HL-60/S4 treated with phorbol 12-myristate 13-acetate at 8.2 ng/mL for 4 days and 3 days (cell line): ENCODE data around the gene EFNB2.

ENCODE experiments used
- in situ Hi-C: fragments of 300-500 bp; cut with MboI; formaldehyde crosslinking; loops from 2 replicates; pipeline ENCODE4 v1.15.0; 2022; ENCODE audit warnings: low sequenced_read_pairs

The EFNB2 gene

GRCh38 chr13:106535552-106536243 is at the start of gene EFNB2:
TSS of gene EFNB2 (minus strand) at chr13:106535662. CDS start at chr13:106534964, 698 bp downstream.
- in situ Hi-C loops, result loop anchor here (25.0 kb wide), 1 partner anchor 448 kb away; no protein-coding TSS in a partner anchor

- in situ Hi-C loops, result no loop called here
These were observed 45.8 kb upstream of the EFNB2 start for GRCh38 chr13:106581225-106581624.

DNA sequence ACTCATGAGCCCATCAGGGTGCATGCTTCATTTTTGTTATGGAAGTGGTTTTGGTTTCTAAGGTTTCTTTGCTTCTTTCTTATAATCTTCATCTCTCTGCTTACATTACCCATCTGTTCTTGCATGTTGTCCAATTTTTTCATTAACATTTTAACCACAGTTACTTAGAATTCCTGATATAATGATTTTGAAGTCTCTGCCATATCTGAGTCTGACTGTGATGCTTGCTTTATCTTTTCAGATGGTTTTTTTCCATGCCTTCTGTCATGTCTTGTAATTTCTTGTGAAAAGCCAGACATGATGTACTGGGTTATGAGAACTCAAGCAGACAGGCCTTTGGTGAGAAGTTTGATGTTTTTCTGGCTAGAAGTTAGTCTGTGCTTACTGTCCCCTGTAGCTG is 40.4 kb upstream of the EFNB2 start:
- in situ Hi-C loops, result no loop called here

GRCh38 chr13:106573868-106574267 is 38.4 kb upstream of the EFNB2 start:
- in situ Hi-C loops, result no loop called here

GRCh38 chr13:106573284-106573846 is 37.9 kb upstream of the EFNB2 start:
- in situ Hi-C loops, result no loop called here

GRCh38 chr13:106570299-106570852 is 34.9 kb upstream of the EFNB2 start:
- in situ Hi-C loops, result no loop called here

- in situ Hi-C loops, result no loop called here
These were observed 34.0 kb upstream of the EFNB2 start for GRCh38 chr13:106569233-106570095.

GRCh38 chr13:106568299-106569003 is 33.0 kb upstream of the EFNB2 start:
- in situ Hi-C loops, result no loop called here

GRCh38 chr13:106567474-106568298 is 32.2 kb upstream of the EFNB2 start, which contains the start of gene ARGLU1:
TSS of gene ARGLU1 (minus strand) at chr13:106568137. CDS start at chr13:106567919, 218 bp downstream.
- in situ Hi-C loops, result no loop called here

- in situ Hi-C loops, result no loop called here
These were observed 31.4 kb upstream of the EFNB2 start for GRCh38 chr13:106566641-106567473.

DNA sequence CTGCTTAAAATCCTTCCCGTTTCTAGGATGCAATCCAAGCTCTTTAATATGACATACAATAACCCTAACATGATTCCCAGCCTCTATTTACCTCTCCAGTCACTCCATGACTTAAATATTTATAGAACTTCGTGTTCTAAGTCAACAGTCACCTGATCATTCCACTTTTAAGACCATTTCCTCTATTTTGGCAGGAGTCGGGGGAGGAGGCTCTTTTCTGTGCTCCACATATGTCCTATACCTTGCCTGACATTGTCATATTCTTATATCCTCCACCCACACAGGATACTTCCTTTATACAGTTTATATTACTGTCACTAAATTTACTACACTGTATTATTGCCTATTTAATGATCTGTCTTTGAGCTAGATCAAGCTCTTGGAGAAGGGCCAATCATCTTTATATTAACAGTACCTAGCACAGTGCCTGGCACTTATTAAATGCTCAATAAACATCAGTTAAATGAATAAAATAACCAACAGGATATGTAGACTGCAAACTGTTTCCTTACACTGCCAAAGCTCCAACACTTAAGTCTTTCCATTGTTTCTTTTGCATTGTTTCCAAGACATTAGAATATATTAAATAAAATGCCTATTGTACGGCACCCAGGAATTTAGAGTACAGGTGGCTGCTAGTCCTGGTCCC is 29.8 kb upstream of the EFNB2 start:
- in situ Hi-C loops, result no loop called here

DNA sequence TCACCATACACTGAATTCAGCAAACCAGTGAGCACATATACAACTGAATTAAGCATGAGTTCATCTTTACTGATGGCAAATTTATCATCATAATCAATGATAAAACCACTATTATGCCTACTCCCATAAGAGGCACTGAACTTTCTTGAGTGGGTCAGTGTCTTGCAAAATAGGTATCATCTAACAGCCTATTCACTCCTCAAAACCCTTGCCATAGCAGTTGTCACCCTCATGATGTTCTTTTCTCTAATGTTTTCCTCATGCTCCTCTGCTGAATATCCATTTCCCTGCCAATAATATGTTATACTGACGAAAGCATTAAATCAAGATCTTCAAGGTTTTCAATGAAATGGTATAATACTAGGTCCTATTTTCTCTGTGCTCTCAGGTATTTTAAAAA is 26.8 kb upstream of the EFNB2 start:
- in situ Hi-C loops, result no loop called here

- in situ Hi-C loops, result no loop called here
These were observed 26.2 kb upstream of the EFNB2 start for GRCh38 chr13:106561551-106562170.

GRCh38 chr13:106560821-106561220 is 25.4 kb upstream of the EFNB2 start:
- in situ Hi-C loops, result no loop called here

- in situ Hi-C loops, result no loop called here
These were observed 23.1 kb upstream of the EFNB2 start for GRCh38 chr13:106558527-106558926.

GRCh38 chr13:106555631-106556328 is 20.3 kb upstream of the EFNB2 start:
- in situ Hi-C loops, result no loop called here

- in situ Hi-C loops, result no loop called here
These were observed 16.3 kb upstream of the EFNB2 start for GRCh38 chr13:106551751-106552150.
